GM12878 (cell line): ENCODE data around the gene PIP4K2A.

Experiments
- BCLAF1 ChIP-seq: fragments of 450-650 bp; IDR thresholded peaks from 2 replicates; pipeline ENCODE4 v1.6.1; 2017; ENCODE audit warnings: antibody characterized with exemption, mild to moderate bottlenecking, moderate library complexity
- CBX5 ChIP-seq: sonication (generic); IDR thresholded peaks from 2 replicates; pipeline ENCODE4 v1.6.1; 2016; ENCODE audit warnings: low read depth, moderate library complexity, mild to moderate bottlenecking, inconsistent platforms
- CTCF ChIP-seq, 3 experiments: IDR thresholded peaks in 2 of 3; conservative IDR thresholded peaks in 1 of 3; 2 replicates each; pipeline ENCODE4 v1.5.1; 2011; ENCODE audit warnings: low read depth in 3 of 3, low read length in 3 of 3, mild to moderate bottlenecking in 3 of 3, control low read depth in 2 of 3, moderate library complexity in 2 of 3, inconsistent platforms in 1 of 3, mixed read lengths in 1 of 3; ENCODE audit not compliant: control insufficient read depth in 2 of 3, insufficient read depth in 1 of 3; ENCODE audit errors: extremely low read depth in 1 of 3
- EZH2 ChIP-seq: IDR thresholded peaks from 2 replicates; pipeline ENCODE4 v1.6.1; 2012; ENCODE audit warnings: low read depth, mild to moderate bottlenecking, control low read depth, inconsistent platforms, low read length, borderline replicate concordance; ENCODE audit not compliant: control insufficient read depth
- JUNB ChIP-seq: IDR thresholded peaks from 2 replicates; pipeline ENCODE4 v1.6.1; 2016; ENCODE audit warnings: antibody characterized with exemption, mild to moderate bottlenecking
- JUND ChIP-seq: IDR thresholded peaks from 2 replicates; pipeline ENCODE4 v1.6.1; 2012; ENCODE audit warnings: low read depth, mild to moderate bottlenecking, low read length, improper control_type of control experiment, moderate library complexity
- MXI1 ChIP-seq: fragments of 150-350 bp; IDR thresholded peaks from 2 replicates; pipeline ENCODE4 v1.6.1; 2011; ENCODE audit warnings: low read depth, mild to moderate bottlenecking, inconsistent platforms, low read length, improper control_type of control experiment
- NRF1 ChIP-seq: conservative IDR thresholded peaks from 2 replicates; pipeline ENCODE4 v1.6.1; 2011; ENCODE audit warnings: mild to moderate bottlenecking, low read depth, low read length, improper control_type of control experiment
- POLR2A ChIP-seq: IDR thresholded peaks from 2 replicates; pipeline ENCODE4 v1.6.1; 2011; ENCODE audit warnings: low read depth, mild to moderate bottlenecking, low read length
- POLR2AphosphoS2 ChIP-seq: IDR thresholded peaks from 2 replicates; pipeline ENCODE4 v1.6.1; 2011; ENCODE audit warnings: low read depth, mild to moderate bottlenecking, low read length, improper control_type of control experiment, moderate library complexity
- YY1 ChIP-seq: IDR thresholded peaks from 2 replicates; pipeline ENCODE4 v1.6.1; 2011; ENCODE audit warnings: low read depth, mild to moderate bottlenecking, low read length
- ZBTB40 ChIP-seq: fragments of 450-650 bp; IDR thresholded peaks from 2 replicates; pipeline ENCODE4 v1.6.1; 2016; ENCODE audit warnings: mild to moderate bottlenecking, moderate library complexity, borderline replicate concordance
- TF ChIP-seq, protein P1 (sequence below): fragments of 150-350 bp; IDR thresholded peaks from 2 replicates; pipeline ENCODE4 v1.6.1; 2014; ENCODE audit warnings: mild to moderate bottlenecking, low read depth, low read length

DNA sequence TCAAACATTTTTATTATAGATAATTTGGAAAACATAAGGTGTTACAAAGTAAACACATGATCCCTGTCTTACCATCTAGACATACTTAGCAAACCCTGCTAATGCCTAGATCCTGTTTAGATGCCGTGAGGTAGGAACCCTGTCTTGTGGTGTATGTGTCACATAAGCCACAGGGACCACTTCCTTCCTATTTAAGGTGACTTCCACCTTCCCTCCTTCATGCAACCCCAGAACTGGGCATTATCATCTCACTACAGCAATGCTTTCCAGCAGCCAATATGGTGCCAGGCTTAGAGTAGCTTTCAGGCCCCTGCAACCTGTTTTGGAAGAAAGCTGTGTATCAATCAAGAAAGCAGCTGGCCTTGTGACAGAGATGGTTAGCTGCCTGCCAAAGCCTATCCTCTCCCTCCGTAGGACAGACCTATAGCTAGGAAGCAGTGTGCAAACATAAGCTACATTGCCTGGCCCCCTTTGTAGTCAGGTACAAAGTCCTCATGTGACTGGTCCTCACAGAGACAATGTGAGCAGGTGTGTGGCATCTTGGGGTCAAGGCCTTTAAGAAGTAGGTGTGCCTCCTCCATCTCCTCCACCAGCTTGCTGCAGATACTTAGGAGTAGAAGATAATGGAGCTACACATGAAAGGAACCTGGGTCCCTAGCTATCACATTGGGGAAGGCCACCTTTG, 222.3 kb downstream of the PIP4K2A start:
- no peak for TF ChIP-seq EZH2
- TF ChIP-seq, protein P1, sequence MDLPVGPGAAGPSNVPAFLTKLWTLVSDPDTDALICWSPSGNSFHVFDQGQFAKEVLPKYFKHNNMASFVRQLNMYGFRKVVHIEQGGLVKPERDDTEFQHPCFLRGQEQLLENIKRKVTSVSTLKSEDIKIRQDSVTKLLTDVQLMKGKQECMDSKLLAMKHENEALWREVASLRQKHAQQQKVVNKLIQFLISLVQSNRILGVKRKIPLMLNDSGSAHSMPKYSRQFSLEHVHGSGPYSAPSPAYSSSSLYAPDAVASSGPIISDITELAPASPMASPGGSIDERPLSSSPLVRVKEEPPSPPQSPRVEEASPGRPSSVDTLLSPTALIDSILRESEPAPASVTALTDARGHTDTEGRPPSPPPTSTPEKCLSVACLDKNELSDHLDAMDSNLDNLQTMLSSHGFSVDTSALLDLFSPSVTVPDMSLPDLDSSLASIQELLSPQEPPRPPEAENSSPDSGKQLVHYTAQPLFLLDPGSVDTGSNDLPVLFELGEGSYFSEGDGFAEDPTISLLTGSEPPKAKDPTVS: no peak
- no peak for TF ChIP-seq CTCF (IDR thresholded peaks at IDR 0.05 in 2 of 3, conservative IDR thresholded peaks at IDR 0.05 in 1 of 3; ENCODE audit: control insufficient read depth in 2 of 3, extremely low read depth in 1 of 3, insufficient read depth in 1 of 3, low read depth in 3 of 3, low read length in 3 of 3)
- no peak for TF ChIP-seq POLR2A
- no peak for TF ChIP-seq POLR2AphosphoS2
- TF ChIP-seq JUNB: no peak
- no peak for TF ChIP-seq BCLAF1
- no peak for TF ChIP-seq ZBTB40
- TF ChIP-seq MXI1: no peak
- TF ChIP-seq NRF1: no peak
- no peak for TF ChIP-seq CBX5
- TF ChIP-seq YY1: no peak
- no peak for TF ChIP-seq JUND
